Measurements from ENCODE around the gene SPPL3. TPM values are rescaled to one million over a fixed set of nuclear protein-coding genes. Genes with fewer than 3 reads are reported as not detected.
A peak's percentile ranks its signal among the peaks of the same experiment; 100 is the strongest.
"Not testable (repeated sequence)": the region's sequence is repeated elsewhere in the genome, so short reads cannot be mapped to it uniquely, and the experiment has no call there.

SPPL3 gene
- total RNA-seq, 1 donor from 2014 or later = 10.4 TPM

- H3K4me1 ChIP-seq (ENCODE audit: control insufficient read depth in 3 of 3, insufficient read depth in 3 of 3, low read length in 3 of 3) = peaks cover 8 to 9% (median 8%) of the 10 kb centered on the region in 3 donors
- H3K9ac ChIP-seq (ENCODE audit: low read depth in 1 of 3, low read length in 3 of 3) = no peak overlapping the region
- H3K27me3 ChIP-seq (ENCODE audit: control insufficient read depth in 3 of 3, insufficient read depth in 3 of 3, low read length in 3 of 3) = no peaks in the 10 kb centered on the region
- no peak overlapping the region for H3K4me3 ChIP-seq (ENCODE audit: low read length in 3 of 3)
- H3K27ac ChIP-seq (ENCODE audit: low read depth, low read length) = no peak overlapping the region
- H3K36me3 ChIP-seq (ENCODE audit: control insufficient read depth in 3 of 3, insufficient read depth in 3 of 3, low read length in 3 of 3) = peaks cover 3 to 10% (median 10%) of the 10 kb centered on the region in 3 donors
- H3K9me3 ChIP-seq (ENCODE audit: control insufficient read depth in 3 of 3, low read length in 3 of 3) = no peaks in the 10 kb centered on the region
These were observed 166.5 kb downstream of the SPPL3 start for GRCh38 chr12:120737557-120738251.

- H3K4me3 ChIP-seq (ENCODE audit: low read length in 3 of 3) = no peak overlapping the region
- H3K27me3 ChIP-seq (ENCODE audit: control insufficient read depth in 3 of 3, insufficient read depth in 3 of 3, low read length in 3 of 3) = no peaks in the 10 kb centered on the region
- H3K9me3 ChIP-seq (ENCODE audit: control insufficient read depth in 3 of 3, low read length in 3 of 3) = no peaks in the 10 kb centered on the region
- no peak overlapping the region for H3K27ac ChIP-seq (ENCODE audit: low read depth, low read length)
- H3K9ac ChIP-seq (ENCODE audit: low read depth in 1 of 3, low read length in 3 of 3) = no peak overlapping the region
- peaks cover 1 to 2% (median 2%) of the 10 kb centered on the region in 3 donors for H3K4me1 ChIP-seq (ENCODE audit: control insufficient read depth in 3 of 3, insufficient read depth in 3 of 3, low read length in 3 of 3)
- H3K36me3 ChIP-seq (ENCODE audit: control insufficient read depth in 3 of 3, insufficient read depth in 3 of 3, low read length in 3 of 3) = peaks cover 3 to 10% (median 10%) of the 10 kb centered on the region in 3 donors
These were observed 167.5 kb downstream of the SPPL3 start for GRCh38 chr12:120736404-120737331.

- Histone ChIP-seq H3K4me1 (ENCODE audit: control insufficient read depth in 3 of 3, insufficient read depth in 3 of 3, low read length in 3 of 3) (no peaks in the 10 kb centered on the region), H3K4me3 (ENCODE audit: low read length in 3 of 3) (no peak overlapping the region), H3K9me3 (ENCODE audit: control insufficient read depth in 3 of 3, low read length in 3 of 3) (no peaks in the 10 kb centered on the region), H3K27ac (ENCODE audit: low read depth, low read length) (no peak overlapping the region), H3K27me3 (ENCODE audit: control insufficient read depth in 3 of 3, insufficient read depth in 3 of 3, low read length in 3 of 3) (no peaks in the 10 kb centered on the region), H3K9ac (ENCODE audit: low read depth in 1 of 3, low read length in 3 of 3) (no peak overlapping the region), H3K36me3 (ENCODE audit: control insufficient read depth in 3 of 3, insufficient read depth in 3 of 3, low read length in 3 of 3) (peaks cover 9 to 17% (median 17%) of the 10 kb centered on the region in 3 donors)
These were observed 169.0 kb downstream of the SPPL3 start for GRCh38 chr12:120735181-120735580.

GRCh38 chr12:120734210-120734609 is 169.9 kb downstream of the SPPL3 start:
- Histone ChIP-seq H3K4me3 (ENCODE audit: low read length in 3 of 3) (no peak overlapping the region), H3K27me3 (ENCODE audit: control insufficient read depth in 3 of 3, insufficient read depth in 3 of 3, low read length in 3 of 3) (no peaks in the 10 kb centered on the region), H3K27ac (ENCODE audit: low read depth, low read length) (no peak overlapping the region), H3K9ac (ENCODE audit: low read depth in 1 of 3, low read length in 3 of 3) (no peak overlapping the region), H3K9me3 (ENCODE audit: control insufficient read depth in 3 of 3, low read length in 3 of 3) (no peaks in the 10 kb centered on the region), H3K4me1 (ENCODE audit: control insufficient read depth in 3 of 3, insufficient read depth in 3 of 3, low read length in 3 of 3) (no peaks in the 10 kb centered on the region), H3K36me3 (ENCODE audit: control insufficient read depth in 3 of 3, insufficient read depth in 3 of 3, low read length in 3 of 3) (peaks cover 16 to 22% (median 20%) of the 10 kb centered on the region in 3 donors)

GRCh38 chr12:120733574-120733973 is 170.6 kb downstream of the SPPL3 start:
- Histone ChIP-seq H3K9ac (ENCODE audit: low read depth in 1 of 3, low read length in 3 of 3) (no peak overlapping the region), H3K4me1 (ENCODE audit: control insufficient read depth in 3 of 3, insufficient read depth in 3 of 3, low read length in 3 of 3) (no peaks in the 10 kb centered on the region), H3K4me3 (ENCODE audit: low read length in 3 of 3) (no peak overlapping the region), H3K27me3 (ENCODE audit: control insufficient read depth in 3 of 3, insufficient read depth in 3 of 3, low read length in 3 of 3) (no peaks in the 10 kb centered on the region), H3K27ac (ENCODE audit: low read depth, low read length) (no peak overlapping the region), H3K36me3 (ENCODE audit: control insufficient read depth in 3 of 3, insufficient read depth in 3 of 3, low read length in 3 of 3) (peaks cover 18 to 22% (median 18%) of the 10 kb centered on the region in 3 donors), H3K9me3 (ENCODE audit: control insufficient read depth in 3 of 3, low read length in 3 of 3) (no peaks in the 10 kb centered on the region)

- H3K27ac ChIP-seq (ENCODE audit: low read depth, low read length); H3K9ac ChIP-seq (ENCODE audit: low read depth in 1 of 3, low read length in 3 of 3); H3K4me3 ChIP-seq (ENCODE audit: low read length in 3 of 3); H3K9me3 ChIP-seq (ENCODE audit: control insufficient read depth in 3 of 3, low read length in 3 of 3); H3K27me3 ChIP-seq (ENCODE audit: control insufficient read depth in 3 of 3, insufficient read depth in 3 of 3, low read length in 3 of 3); H3K4me1 ChIP-seq (ENCODE audit: control insufficient read depth in 3 of 3, insufficient read depth in 3 of 3, low read length in 3 of 3): not testable (repeated sequence)
- peaks cover 19 to 30% (median 25%) of the 10 kb centered on the region in 3 donors for H3K36me3 ChIP-seq (ENCODE audit: control insufficient read depth in 3 of 3, insufficient read depth in 3 of 3, low read length in 3 of 3)
These were observed 172.0 kb downstream of the SPPL3 start for GRCh38 chr12:120732198-120732597.

GRCh38 chr12:120726961-120727360 is 177.2 kb downstream of the SPPL3 start:
- H3K36me3 ChIP-seq (ENCODE audit: control insufficient read depth in 3 of 3, insufficient read depth in 3 of 3, low read length in 3 of 3) = peaks cover 25 to 37% (median 37%) of the 10 kb centered on the region in 3 donors
- peak overlapping the region in 2 of 3 donors; percentile 72 to 86 for H3K4me3 ChIP-seq (ENCODE audit: low read length in 3 of 3)
- no peak overlapping the region for H3K27ac ChIP-seq (ENCODE audit: low read depth, low read length)
- H3K9me3 ChIP-seq (ENCODE audit: control insufficient read depth in 3 of 3, low read length in 3 of 3) = no peaks in the 10 kb centered on the region
- H3K4me1 ChIP-seq (ENCODE audit: control insufficient read depth in 3 of 3, insufficient read depth in 3 of 3, low read length in 3 of 3) = peaks cover 14 to 20% (median 17%) of the 10 kb centered on the region in 3 donors
- H3K9ac ChIP-seq (ENCODE audit: low read depth in 1 of 3, low read length in 3 of 3) = peak overlapping the region in 2 of 3 donors; percentile 89 to 90
- no peaks in the 10 kb centered on the region for H3K27me3 ChIP-seq (ENCODE audit: control insufficient read depth in 3 of 3, insufficient read depth in 3 of 3, low read length in 3 of 3)

- H3K4me1 ChIP-seq (ENCODE audit: control insufficient read depth in 3 of 3, insufficient read depth in 3 of 3, low read length in 3 of 3) = peaks cover 16 to 20% (median 19%) of the 10 kb centered on the region in 3 donors
- H3K27ac ChIP-seq (ENCODE audit: low read depth, low read length) = peak overlapping the region; percentile 76
- no peaks in the 10 kb centered on the region for H3K9me3 ChIP-seq (ENCODE audit: control insufficient read depth in 3 of 3, low read length in 3 of 3)
- H3K36me3 ChIP-seq (ENCODE audit: control insufficient read depth in 3 of 3, insufficient read depth in 3 of 3, low read length in 3 of 3) = peaks cover 30 to 42% (median 42%) of the 10 kb centered on the region in 3 donors
- H3K4me3 ChIP-seq (ENCODE audit: low read length in 3 of 3) = peak overlapping the region; percentile 72 to 86 (median 74)
- peak overlapping the region; percentile 75 to 90 (median 89) for H3K9ac ChIP-seq (ENCODE audit: low read depth in 1 of 3, low read length in 3 of 3)
- H3K27me3 ChIP-seq (ENCODE audit: control insufficient read depth in 3 of 3, insufficient read depth in 3 of 3, low read length in 3 of 3) = no peaks in the 10 kb centered on the region
These were observed 177.7 kb downstream of the SPPL3 start for GRCh38 chr12:120726510-120726793.

- H3K4me3 ChIP-seq (ENCODE audit: low read length in 3 of 3) = peak within 1 kb of the TSS; percentile 72 to 86 (median 74)
- H3K27ac ChIP-seq (ENCODE audit: low read depth, low read length) = peak within 1 kb of the TSS; percentile 76
- peaks cover 21 to 25% (median 24%) of the 10 kb centered on the region in 3 donors for H3K4me1 ChIP-seq (ENCODE audit: control insufficient read depth in 3 of 3, insufficient read depth in 3 of 3, low read length in 3 of 3)
- H3K9me3 ChIP-seq (ENCODE audit: control insufficient read depth in 3 of 3, low read length in 3 of 3) = no peaks in the 10 kb centered on the region
- H3K9ac ChIP-seq (ENCODE audit: low read depth in 1 of 3, low read length in 3 of 3) = peak within 1 kb of the TSS; percentile 75 to 90 (median 89)
- peaks cover 33 to 48% (median 47%) of the 10 kb centered on the region in 3 donors for H3K36me3 ChIP-seq (ENCODE audit: control insufficient read depth in 3 of 3, insufficient read depth in 3 of 3, low read length in 3 of 3)
- H3K27me3 ChIP-seq (ENCODE audit: control insufficient read depth in 3 of 3, insufficient read depth in 3 of 3, low read length in 3 of 3) = no peaks in the 10 kb centered on the region
These were observed 178.3 kb downstream of the SPPL3 start, which contains the start of gene ACADS for GRCh38 chr12:120725659-120726509. ACADS (plus strand) TSS chr12:120725826; CDS start chr12:120725886, 60 bp downstream.
